HG03457 (cell line): Measurements from ENCODE around the gene HIC2.
A peak's percentile ranks its signal among the peaks of the same experiment; 100 is the strongest.
"Not testable (repeated sequence)": the region's sequence is repeated elsewhere in the genome, so short reads cannot be mapped to it uniquely, and the experiment has no call there.

Source experiments
- ATAC-seq: cut with Tn5 transposase; IDR thresholded peaks from one replicate; pipeline ENCODE4 v1.9.1; 2021; ENCODE audit warnings: moderate number of reproducible peaks; ENCODE audit not compliant: unreplicated experiment

HIC2 gene

DNA sequence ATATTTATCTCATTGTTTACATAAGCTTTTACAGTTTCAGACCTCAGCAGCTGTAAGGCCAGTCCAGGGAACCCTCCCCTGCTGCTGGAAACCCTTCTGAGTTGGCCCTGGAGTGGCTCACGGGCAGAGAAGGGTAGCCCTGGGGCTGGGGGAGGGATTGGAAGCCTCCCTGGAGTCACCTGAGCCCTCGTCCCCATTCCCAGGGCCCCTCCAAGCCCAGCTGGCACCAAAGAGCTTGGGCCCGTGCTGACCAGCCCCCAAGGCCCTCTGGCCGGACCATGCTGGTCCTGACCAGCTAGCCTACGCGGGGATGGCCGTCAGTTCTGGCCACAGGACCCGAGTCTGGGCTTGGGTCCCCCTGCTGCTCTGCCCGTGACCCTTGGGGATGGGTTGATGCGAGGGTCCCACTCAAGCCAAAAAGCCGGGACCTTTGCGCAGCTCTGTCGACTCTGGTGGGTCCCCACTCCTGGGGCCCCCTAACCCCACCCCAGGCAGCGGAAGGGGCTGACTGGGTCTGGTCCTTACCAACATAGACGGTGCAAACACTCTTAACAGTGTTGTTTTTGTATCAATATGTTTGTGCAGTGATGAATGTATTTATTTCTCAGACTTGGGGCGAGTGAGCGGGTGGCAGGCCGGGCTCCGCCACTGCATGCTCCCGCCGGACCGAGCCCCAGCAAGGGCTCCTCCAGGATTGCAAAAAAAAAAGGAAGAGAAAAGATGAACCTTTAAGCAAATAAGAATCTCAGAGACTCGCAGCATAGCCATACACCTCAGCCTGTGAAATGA is 32.6 kb downstream of the HIC2 start:
- ATAC-seq: no peak

DNA sequence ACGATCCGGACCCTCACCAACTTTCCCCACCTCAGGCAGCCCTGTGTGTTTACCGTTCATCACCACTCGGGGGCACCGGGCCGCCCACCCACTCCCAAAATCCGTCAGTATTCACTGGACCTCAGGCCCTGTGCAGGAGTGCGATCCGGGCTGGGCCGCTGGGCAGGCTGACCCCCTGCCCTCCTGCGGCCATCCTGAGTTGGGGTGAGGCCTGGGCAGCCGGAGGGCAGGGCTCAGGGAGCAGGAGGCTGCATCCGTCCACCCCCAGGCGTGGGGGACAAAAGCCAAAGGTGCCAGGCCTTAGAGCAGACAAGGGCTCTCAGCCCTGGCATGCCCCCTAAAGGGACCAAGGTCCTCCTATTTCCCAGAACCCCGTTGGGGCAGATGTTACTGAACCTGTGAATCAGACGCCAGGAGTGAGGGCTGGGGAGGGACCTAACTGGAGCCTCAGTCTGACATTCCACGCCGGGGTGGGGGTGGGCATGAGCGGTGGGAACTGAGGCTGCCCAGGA is 33.2 kb downstream of the HIC2 start:
- ATAC-seq: no peak

DNA sequence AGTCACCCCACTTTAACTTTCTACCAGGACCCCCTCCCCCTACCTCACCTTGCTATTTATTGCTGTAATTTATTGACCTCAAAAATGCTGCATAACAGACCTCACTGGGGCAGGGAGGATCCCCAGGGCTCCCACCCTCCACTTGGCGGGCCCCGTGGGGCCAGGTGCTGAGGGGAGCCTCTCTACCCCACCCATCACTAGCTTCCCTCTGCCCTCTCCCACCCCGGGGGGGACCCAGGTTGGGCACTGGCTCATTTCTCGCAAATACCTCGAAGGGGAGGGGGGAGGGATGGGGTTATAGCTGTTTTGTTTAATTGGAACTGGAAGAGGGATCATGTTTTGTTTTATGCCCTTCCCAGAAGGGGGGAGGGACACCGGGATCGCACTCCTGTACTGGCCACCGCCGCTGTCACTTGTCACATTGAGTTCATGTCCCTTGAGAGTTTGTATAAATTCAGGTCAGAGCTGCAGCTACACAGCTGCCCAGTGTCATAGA is 33.7 kb downstream of the HIC2 start:
- no peak for ATAC-seq

DNA sequence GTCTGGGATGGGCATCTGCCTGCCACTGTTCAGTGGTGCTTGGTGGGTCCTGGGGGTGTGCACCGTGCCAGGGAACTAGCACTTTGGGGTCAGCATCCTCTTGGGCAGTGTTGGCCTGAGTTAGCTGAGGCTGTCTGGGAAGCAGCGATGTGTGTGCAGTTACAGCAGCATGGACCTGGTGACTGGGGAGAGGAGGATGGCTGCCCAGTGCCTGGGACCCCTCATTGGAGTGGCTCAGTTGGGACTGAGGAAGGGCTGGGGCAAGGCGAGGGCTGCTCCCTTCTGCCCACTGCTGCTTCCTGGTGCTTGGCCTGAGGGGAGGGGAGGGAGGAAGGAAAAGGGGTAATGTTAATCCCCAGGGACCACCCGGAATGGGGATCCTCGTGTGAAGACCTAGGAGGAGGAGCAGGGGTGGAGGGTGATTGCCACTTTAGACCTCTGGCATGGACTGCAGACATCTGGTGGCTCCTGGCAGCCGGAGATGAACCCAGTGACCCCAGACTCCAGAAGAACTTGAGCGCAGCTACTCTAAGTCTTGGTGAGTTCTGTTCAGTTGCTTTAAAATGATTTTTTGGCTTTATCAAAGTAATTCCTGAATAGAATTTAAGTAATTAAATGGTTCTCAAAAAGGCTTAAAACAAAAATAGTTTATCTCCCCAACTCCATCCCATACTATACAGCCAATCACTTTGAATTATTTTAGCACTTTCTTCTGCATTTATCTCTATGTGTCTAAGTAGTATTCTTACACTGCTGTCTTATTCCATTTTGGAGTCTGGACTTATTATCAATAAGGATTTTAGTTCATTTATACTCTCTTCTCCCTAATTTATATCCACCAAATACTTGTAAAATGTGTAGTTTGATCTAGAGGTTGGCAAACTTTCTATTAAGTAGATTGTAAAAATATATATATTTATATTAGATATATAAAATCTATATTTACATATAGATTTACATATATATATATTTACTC is 34.7 kb downstream of the HIC2 start:
- ATAC-seq: no peak

DNA sequence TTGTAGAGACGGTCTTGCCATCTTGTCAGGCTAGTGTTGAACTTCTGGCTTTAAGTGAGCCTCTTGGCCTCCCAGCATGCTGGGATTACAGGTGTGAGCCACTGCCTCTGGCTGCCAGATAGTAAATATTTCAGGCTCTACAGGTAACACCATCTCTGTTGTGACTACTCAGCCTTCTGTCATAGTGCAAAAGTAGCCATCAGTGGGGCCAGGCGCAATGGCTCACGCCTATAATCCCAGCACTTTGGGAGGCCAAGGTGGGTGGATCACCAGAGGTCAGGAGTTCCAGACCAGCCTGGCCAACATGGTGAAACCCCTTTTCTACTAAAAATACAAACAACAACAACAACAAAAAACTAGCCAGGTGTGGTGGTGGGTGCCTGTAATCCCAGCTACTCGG is 35.5 kb downstream of the HIC2 start:
- ATAC-seq: not testable (repeated sequence)

DNA sequence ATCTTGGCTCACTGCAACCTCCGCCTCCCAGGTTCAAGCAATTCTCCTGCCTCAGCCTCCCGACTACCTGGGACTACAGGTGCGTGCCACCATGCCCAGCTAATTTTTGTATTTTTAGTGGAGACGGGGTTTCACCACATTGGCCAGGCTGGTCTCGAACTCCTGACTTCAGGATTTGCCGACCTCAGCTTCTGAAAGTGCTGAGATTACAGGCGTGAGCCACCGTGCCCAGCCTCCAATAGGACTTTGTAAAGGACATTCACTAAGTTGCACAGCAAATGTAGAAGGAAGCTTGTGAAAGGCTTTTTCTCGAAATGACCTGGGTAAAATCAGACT is 37.8 kb downstream of the HIC2 start:
- not testable (repeated sequence) for ATAC-seq

DNA sequence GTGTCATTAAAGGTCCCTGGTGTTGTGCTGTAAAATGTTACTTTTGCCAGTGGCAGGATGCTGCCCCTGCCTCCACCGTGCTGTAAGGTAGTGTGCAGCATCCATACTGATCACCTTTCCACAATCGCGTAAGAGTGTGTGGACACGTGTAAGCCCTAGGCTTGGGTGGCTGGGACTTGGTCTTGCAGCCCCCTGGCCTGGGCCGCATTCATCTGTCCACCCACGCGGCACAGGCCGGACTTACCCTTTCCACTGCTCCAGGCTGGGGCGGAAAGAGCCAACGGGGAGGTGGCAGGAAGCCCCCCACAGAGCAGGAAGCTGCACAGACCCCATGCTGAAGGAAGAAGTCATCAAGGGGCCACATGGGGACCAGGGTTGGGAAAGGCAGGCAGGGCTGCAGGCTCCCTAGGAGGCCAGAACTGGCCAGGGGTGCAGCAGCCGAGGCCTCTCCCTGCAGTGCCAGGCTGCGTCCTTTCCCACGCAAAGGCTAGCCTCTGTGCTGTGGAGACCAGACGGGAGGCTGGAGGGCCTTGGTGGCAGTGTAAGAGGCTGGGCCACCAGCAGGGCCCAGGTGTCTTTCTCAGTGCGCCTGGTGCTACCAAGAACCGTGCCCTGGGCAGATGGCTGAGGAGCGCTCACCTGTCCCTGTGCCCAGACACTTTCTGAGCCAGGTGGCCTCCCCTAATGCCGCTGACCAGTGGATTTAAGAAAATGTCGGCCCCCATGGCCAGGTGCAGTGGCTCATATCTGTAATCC is 38.3 kb downstream of the HIC2 start:
- ATAC-seq: no peak

DNA sequence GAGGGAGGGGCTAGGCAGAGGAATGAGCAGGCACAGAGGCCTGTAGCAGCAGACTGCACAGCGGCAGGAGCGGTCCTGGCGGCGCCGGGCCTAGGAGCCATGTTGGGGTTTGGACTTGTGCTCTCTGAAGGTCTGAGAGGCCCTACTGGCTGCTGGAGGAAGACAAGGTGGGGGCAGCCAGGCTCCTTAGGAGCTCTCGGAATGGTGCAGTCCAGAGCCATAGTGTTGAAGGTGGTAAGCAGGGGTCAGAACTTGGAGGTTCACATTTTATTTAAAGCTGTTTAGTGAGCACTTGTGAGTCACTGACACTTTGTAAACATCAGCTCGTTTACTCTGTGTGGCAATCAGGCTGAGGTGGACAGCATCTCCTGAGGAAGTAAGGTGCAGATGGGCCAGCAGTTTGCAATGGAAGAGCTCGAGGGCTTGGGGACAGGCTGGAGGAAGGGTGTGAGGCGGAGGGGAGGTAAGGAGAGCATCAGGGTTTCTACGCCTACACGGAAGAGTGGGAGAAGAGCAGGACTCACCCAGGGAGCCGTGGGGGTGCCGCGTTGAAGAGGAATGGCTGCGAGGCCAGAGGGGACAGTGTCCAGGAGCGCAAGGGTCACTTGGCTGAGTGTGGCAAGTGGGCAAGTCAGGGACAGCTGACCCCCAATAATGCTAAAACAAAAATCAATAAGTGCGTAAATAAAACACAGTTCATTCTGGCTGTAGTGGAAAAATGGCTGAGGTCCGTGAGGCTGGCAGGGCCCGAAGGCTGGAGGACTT is 40.0 kb downstream of the HIC2 start:
- ATAC-seq: no peak

DNA sequence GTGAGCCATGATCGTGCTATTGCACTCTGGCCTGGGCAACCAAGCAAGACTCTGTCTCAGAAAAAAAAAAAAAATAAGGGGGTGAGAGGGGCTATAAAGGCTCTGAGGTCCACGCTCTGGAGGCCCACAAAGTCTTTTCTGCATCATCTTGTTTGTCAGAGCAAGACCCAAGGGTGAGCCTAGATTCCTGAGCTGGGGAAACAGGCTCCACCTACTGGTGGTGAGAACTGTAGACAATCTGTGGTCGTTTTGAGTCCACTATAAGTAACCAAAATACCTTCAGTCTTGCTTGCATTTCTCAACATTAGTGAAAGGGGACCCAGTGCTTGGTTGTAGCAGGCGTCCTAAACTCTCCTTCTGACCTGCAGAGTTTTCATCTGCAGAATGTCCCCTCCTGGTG is 45.5 kb downstream of the HIC2 start:
- not testable (repeated sequence) for ATAC-seq

DNA sequence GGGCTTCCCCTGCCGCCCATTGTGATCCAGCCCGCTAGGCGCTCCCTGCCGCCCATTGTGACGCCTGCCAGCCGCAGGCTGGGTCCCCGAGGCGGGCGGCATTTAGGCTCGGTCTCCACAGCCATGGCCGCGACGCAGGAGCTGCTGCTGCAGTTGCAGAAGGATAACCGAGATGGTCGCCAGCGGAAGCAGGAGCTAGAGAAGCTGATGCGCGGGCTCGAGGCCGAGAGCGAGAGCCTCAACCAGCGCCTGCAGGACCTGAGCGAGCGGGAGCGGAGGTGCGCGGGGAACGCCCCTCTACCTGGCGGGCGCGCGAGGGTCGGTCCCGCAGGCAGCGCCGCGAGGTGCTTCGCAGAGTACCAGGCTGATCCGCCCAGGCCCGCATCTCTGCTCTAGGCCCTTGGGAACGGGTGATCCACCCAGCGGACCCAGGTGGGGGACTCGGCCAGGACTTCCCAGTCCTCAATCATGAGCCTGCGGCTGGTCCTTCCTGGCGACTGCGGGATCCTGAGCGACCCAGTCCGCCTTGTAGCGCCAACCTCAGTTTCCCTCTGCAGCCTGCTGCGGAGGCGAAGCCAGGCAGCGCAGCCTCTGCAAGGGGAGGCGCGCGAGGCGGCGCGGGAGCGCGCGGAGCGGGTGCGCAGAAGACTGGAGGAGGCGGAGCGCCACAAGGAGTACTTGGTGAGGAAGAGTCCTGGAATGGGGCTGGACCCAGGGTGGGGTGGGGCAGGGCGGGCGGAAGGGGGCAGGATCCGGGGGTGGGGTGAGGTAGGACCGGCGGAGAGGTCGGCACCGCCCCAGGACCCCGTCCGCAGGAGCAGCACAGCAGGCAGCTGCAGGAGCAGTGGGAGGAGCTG is 50.4 kb downstream of the HIC2 start, which contains the start of gene TMEM191C:
TMEM191C (plus strand) TSS at position 51 of the 857 bp plus-strand sequence; CDS start at position 124, 73 bp downstream.
- peak; percentile 6 for ATAC-seq

DNA sequence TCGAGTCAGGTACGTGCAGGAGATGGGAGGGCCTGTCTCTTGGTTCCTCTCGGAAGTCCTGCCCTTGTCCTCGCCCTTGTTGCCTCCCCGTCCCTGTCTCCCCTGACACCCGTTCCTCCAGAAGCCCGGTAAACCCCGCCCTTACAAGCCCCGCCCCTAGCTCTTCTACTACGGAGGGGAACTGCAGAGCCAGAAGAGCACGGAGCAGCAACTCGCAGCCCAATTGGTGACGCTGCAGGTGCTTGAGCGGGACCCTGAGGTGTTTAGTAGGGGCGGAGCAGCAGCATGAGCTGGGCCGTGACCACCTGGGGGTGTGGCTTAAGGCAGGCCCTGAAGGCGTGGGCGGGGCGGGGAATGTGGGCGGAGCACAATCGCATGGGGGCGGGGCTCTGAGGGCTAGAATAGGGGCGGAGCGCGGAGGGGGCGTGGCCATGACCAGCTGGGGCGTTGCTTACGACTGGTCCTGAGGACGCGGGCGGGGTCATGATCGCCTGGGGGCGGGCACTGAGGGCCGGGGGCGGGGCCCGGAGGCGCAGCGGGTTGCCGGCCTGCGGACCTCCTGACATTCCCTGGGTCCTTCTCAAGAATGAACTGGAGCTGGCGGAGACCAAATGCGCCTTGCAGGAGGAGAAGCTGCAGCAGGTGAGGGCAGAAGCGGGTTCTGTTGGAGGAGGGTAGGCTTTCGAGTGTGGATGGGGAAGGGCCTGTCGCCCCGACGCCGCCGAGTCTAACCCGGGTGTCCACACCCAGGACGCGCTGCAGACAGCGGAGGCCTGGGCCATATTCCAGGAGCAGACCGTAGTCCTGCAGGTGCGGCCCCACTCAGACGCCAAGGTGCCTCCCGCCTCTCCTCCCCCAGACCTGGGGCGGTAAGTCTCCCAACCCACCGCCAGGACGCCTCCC is 51.3 kb downstream of the HIC2 start:
- ATAC-seq: peak; percentile 74

DNA sequence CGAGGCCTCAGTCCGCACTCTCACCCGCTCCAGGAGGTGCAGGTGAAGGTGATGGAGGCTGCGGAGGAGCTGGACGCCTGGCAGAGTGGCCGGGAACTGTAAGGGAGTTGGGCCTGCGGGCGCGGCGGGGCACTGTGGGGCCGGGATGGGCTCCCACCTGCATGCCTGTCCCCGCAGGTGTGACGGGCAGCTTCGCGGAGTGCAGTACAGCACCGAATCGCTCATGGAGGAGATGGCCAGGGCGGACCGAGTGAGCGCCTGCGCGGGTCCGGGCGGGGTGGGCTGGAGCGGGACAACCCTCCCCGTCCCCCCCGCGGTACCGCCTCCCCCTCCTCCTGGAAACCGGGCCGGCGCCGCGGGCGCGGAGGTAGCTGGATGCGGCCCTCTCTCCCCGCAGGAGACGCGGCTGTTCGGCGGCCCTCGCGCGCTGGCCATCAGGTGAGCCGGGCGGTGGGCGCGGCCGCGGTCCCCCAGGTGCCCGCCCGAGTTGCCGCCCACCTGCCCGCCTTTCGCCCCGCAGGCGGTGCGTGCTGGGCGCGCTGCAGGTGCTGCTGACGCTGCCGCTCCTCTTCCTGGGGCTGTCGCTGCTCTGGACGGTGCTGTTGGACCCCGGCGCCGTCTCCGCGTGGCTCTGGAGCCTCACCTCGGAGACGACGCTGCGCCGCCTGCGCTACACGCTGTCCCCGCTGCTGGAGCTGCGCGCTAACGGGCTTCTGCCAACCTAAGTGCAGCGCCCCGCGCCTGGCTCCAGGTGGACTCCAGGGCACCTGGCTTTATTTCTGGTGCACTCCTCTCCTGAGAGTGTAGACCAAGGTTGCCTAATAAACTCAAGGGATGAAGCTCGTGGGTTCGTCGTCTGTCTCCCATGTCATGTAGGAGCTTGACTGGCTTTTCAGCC is 52.2 kb downstream of the HIC2 start:
- peak; percentile 1 for ATAC-seq

DNA sequence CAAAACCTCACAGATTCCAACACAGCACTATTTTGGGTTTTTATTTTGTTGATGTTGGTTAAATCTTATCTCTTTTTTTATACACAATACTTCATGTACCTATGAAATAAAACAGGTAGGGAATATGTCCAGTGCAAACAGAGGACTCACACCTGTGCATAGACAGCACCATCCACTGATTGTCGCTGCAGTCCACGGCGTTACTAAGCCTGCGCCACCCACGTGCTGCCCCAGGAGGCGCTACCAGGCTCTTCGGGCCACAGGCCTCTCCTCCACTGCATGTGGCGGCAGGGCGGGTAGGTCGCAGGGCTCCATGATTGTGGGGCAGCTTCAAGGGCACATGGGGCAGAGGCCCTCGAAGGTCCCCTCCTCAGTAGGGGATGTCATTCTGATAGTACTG is 55.8 kb downstream of the HIC2 start:
- ATAC-seq: not testable (repeated sequence)

DNA sequence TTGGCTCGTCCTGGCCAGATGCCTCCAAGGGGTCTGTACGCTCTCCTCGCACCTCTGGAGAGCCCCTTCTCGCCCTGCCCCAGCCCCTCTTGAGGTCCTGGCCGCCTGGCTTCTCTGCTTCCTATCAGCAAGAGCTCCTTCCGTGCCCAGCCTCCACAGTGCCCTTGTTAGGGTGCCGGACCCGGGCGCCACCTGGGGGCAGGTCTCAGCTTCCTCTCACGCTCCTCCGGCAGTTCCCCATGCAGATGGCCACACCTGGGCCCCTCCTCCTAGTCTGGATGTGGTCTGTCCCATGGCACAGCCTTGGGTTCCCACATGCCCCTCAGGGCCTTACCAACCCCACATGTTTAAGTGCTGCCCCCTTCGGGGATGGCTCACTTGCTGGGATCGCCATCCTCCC is 56.5 kb downstream of the HIC2 start:
- ATAC-seq: not testable (repeated sequence)

DNA sequence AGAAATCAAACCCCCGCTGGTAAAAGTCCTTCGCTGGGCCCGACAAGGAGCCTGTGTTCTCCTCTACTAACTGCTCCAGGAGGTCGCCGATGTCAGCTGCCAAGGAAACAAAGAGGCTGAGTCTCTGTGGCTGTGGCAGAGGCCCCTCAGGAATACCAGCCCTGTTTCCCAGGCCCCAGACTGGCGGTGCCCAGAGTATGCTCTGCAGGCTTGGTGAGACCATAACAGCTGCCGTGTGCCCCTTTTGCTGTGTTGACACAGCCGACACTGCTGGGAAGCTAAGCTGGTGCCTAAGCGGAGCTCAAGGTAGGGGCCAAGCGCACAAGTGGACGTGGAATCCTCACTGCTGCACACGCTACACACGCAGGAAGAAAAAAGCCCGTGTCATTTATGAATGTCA is 66.9 kb downstream of the HIC2 start:
- ATAC-seq: not testable (repeated sequence)

DNA sequence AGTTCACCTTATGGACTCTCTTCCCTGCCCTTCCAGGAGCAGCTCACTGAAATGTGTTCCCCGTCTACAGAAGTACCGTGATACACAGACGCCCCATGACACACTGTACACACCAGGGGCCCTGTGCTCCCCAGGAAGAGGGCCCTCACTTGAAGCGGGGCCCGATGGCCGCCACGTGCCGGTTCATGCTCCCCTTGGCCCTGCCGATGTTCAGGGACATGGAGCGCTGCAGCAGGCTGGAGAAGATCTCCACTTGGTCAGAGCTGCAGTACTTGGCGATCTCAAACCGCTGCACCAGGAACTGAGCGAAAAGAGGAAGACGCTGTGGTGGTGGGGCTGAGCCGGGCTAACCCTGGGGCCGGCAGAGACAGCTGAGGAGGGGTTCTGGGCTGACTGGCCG is 70.6 kb downstream of the HIC2 start:
- ATAC-seq: not testable (repeated sequence)

DNA sequence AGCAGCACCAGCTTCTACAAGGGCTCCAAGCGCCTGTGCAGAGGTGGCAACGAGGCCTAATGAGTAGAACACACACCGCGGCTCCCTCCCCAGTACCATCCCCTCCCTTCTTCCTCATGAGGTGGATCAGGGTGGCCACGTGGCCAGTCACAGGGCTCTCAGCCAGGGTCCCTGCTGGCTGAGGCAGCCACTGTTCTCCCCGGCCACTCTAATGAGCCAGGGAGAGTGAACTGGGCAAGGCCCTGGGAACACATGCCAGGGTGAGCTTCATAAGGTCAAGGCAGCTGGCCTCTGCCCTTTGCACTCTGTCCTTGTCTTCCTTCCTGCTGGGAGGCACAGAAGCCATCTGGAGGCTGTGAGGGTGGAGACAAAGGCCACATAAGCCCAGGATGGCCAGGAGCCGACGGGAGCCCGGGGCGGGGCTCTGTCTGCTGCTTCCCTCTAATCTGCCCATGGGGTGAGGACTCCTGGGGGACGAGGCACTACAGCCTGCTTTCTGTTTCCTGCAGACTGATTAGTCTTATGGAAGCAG is 72.0 kb downstream of the HIC2 start:
- ATAC-seq: not testable (repeated sequence)
